ENCODE results near the gene PIGN. TPM values are rescaled to one million over a fixed set of nuclear protein-coding genes. Genes with fewer than 3 reads are reported as not detected.

The PIGN gene
- polyA plus RNA-seq, 3 donors = 4.1 to 14.7 (median 14.6) TPM

- Histone ChIP-seq H3K36me3 (replicated peaks in 1 of 2; ENCODE audit: control insufficient read depth in 1 of 2, insufficient read depth in 2 of 2, low read length in 2 of 2) (no peaks in the 10 kb centered on the region), H3K4me2 (replicated peaks; ENCODE audit: extremely low read depth, low read length, poor library complexity, severe bottlenecking) (no peak overlapping the region), H4K20me1 (ENCODE audit: insufficient read depth, low read length) (no peaks in the 10 kb centered on the region), H3K4me1 (ENCODE audit: control insufficient read depth in 1 of 2, insufficient read depth in 2 of 2, low read length in 2 of 2) (no peaks in the 10 kb centered on the region), H3K9me3 (replicated peaks in 1 of 2; ENCODE audit: control insufficient read depth in 1 of 2, insufficient read depth in 1 of 2, low read length in 2 of 2) (no peaks in the 10 kb centered on the region), H2AFZ (ENCODE audit: insufficient read depth, low read depth, low read length, poor library complexity, severe bottlenecking) (no peak overlapping the region), H3K9ac (ENCODE audit: insufficient read depth, low read length, poor library complexity, severe bottlenecking) (no peak overlapping the region), H3K27ac (ENCODE audit: low read depth in 1 of 2, low read length in 2 of 2) (no peak overlapping the region), H3K4me3 (replicated peaks in 1 of 3; ENCODE audit: low read depth in 2 of 3, low read length in 3 of 3) (no peak overlapping the region), H3K27me3 (ENCODE audit: control insufficient read depth in 2 of 2, insufficient read depth in 2 of 2, low read length in 2 of 2) (peaks cover 0 to 2% of the 10 kb centered on the region in 2 donors), H3K79me2 (ENCODE audit: insufficient read depth, low read length) (no peaks in the 10 kb centered on the region)
- peaks cover 3 to 8% (median 4%) of the 10 kb centered on the region in 3 donors for H3K27me3 Mint-ChIP-seq (ENCODE audit: low read depth in 3 of 3)
- H3K27ac Mint-ChIP-seq = peak overlapping the region in 1 of 7 donors; percentile 52
- TF ChIP-seq, protein P1, sequence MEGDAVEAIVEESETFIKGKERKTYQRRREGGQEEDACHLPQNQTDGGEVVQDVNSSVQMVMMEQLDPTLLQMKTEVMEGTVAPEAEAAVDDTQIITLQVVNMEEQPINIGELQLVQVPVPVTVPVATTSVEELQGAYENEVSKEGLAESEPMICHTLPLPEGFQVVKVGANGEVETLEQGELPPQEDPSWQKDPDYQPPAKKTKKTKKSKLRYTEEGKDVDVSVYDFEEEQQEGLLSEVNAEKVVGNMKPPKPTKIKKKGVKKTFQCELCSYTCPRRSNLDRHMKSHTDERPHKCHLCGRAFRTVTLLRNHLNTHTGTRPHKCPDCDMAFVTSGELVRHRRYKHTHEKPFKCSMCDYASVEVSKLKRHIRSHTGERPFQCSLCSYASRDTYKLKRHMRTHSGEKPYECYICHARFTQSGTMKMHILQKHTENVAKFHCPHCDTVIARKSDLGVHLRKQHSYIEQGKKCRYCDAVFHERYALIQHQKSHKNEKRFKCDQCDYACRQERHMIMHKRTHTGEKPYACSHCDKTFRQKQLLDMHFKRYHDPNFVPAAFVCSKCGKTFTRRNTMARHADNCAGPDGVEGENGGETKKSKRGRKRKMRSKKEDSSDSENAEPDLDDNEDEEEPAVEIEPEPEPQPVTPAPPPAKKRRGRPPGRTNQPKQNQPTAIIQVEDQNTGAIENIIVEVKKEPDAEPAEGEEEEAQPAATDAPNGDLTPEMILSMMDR (IDR thresholded peaks at IDR 0.05) = no peak
- DNase-seq = no peak
- intact Hi-C loops (cut with micrococcal nuclease) = no loop called here
- H3K4me1 Mint-ChIP-seq = no peaks in the 10 kb centered on the region
- peaks cover 0 to 7% (median 1%) of the 10 kb centered on the region in 7 donors for H3K9me3 Mint-ChIP-seq
- H3K36me3 Mint-ChIP-seq = no peaks in the 10 kb centered on the region
- no peak overlapping the region for H3K4me3 Mint-ChIP-seq
- WGBS (ENCODE audit: insufficient coverage) = 47% methylated on average over 2 of the region's 5 CpGs
These were observed 156.5 kb downstream of the PIGN start for GRCh38 chr18:62030091-62030985.

DNA sequence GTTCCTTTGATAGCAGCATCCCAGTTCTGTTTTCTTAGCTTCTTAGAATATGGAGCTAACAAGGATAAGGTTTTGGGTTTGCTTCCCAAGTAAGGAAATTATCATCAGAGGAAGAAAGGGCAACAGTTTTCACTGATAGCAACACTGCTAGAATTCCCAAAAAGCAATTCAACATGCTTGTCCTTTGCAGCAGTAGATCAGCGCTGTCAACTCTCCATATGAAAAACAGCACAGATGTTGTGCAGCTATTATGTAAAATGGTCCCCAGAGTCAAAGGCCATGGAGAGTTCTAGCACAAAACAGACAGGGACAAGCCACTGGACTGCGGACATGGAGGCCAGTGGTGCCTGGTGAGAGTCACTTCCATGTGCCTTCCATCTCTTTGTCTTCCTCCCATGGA lies 158.1 kb downstream of the PIGN start:
- Mint-ChIP-seq H3K4me3 (no peak overlapping the region), H3K4me1 (no peaks in the 10 kb centered on the region), H3K9me3 (peaks cover 0 to 4% (median 0%) of the 10 kb centered on the region in 7 donors), H3K27ac (no peak overlapping the region), H3K27me3 (ENCODE audit: low read depth in 3 of 3) (peaks cover 3 to 6% (median 6%) of the 10 kb centered on the region in 3 donors), H3K36me3 (no peaks in the 10 kb centered on the region)
- Histone ChIP-seq H3K4me1 (ENCODE audit: control insufficient read depth in 1 of 2, insufficient read depth in 2 of 2, low read length in 2 of 2) (no peaks in the 10 kb centered on the region), H3K36me3 (replicated peaks in 1 of 2; ENCODE audit: control insufficient read depth in 1 of 2, insufficient read depth in 2 of 2, low read length in 2 of 2) (no peaks in the 10 kb centered on the region), H4K20me1 (ENCODE audit: insufficient read depth, low read length) (no peaks in the 10 kb centered on the region), H3K9me3 (replicated peaks in 1 of 2; ENCODE audit: control insufficient read depth in 1 of 2, insufficient read depth in 1 of 2, low read length in 2 of 2) (no peaks in the 10 kb centered on the region), H3K4me3 (replicated peaks in 1 of 3; ENCODE audit: low read depth in 2 of 3, low read length in 3 of 3) (no peak overlapping the region), H3K9ac (ENCODE audit: insufficient read depth, low read length, poor library complexity, severe bottlenecking) (no peak overlapping the region), H2AFZ (ENCODE audit: insufficient read depth, low read depth, low read length, poor library complexity, severe bottlenecking) (no peak overlapping the region), H3K79me2 (ENCODE audit: insufficient read depth, low read length) (no peaks in the 10 kb centered on the region), H3K27ac (ENCODE audit: low read depth in 1 of 2, low read length in 2 of 2) (no peak overlapping the region), H3K4me2 (replicated peaks; ENCODE audit: extremely low read depth, low read length, poor library complexity, severe bottlenecking) (no peak overlapping the region), H3K27me3 (ENCODE audit: control insufficient read depth in 2 of 2, insufficient read depth in 2 of 2, low read length in 2 of 2) (peaks cover 0 to 2% of the 10 kb centered on the region in 2 donors)
- intact Hi-C loops (cut with micrococcal nuclease) = no loop called here
- TF ChIP-seq, protein P1 (IDR thresholded peaks at IDR 0.05) = no peak
- no peak for DNase-seq
- 100% methylated on average over 1 of the region's 2 CpGs for WGBS (ENCODE audit: insufficient coverage)

All from CD14-positive monocyte (primary cell).